HEK293T (cell line): ENCODE data around the gene UQCRFS1.
"Not testable (repeated sequence)": the region's sequence is repeated elsewhere in the genome, so short reads cannot be mapped to it uniquely, and the experiment has no call there.

Experiments
- CTCF ChIA-PET: fragments of 350-600 bp; formaldehyde crosslinking; extraction: SDS; loops from one replicate; lab custom pipeline; 2021; ENCODE audit warnings: antibody characterized with exemption, inconsistent platforms; lab: Yijun Ruan, JAX
- POLR2A ChIA-PET: fragments of 350-600 bp; formaldehyde crosslinking; extraction: SDS; loops from one replicate; lab custom pipeline; 2020; ENCODE audit warnings: antibody characterized with exemption, inconsistent platforms; lab: Yijun Ruan, JAX
- DNase-seq: peaks from one replicate; pipeline ENCODE4 v3.0.0; 2012; ENCODE audit warnings: mixed read lengths; ENCODE audit errors: extremely low spot score
- ARNT ChIP-seq: fragments of 450-650 bp; IDR thresholded peaks from 2 replicates; pipeline ENCODE4 v1.6.1; 2017; ENCODE audit warnings: mild to moderate bottlenecking
- BHLHE40 ChIP-seq: fragments of 450-650 bp; IDR thresholded peaks from 2 replicates; pipeline ENCODE4 v1.6.1; 2016; ENCODE audit warnings: mild to moderate bottlenecking, moderate library complexity, borderline replicate concordance
- CTBP1 ChIP-seq: fragments of 450-650 bp; IDR thresholded peaks from 2 replicates; pipeline ENCODE4 v1.6.1; 2016; ENCODE audit warnings: borderline replicate concordance
- ELF4 ChIP-seq: fragments of 450-650 bp; IDR thresholded peaks from 2 replicates; pipeline ENCODE4 v1.6.1; 2017; ENCODE audit warnings: antibody characterized with exemption
- FOXA1 ChIP-seq: fragments of 450-650 bp; IDR thresholded peaks from 2 replicates; pipeline ENCODE4 v1.6.1; 2016; ENCODE audit warnings: mild to moderate bottlenecking
- FOXK2 ChIP-seq: fragments of 450-650 bp; IDR thresholded peaks from 2 replicates; pipeline ENCODE4 v1.6.1; 2016; ENCODE audit warnings: mild to moderate bottlenecking
- FOXM1 ChIP-seq: fragments of 450-650 bp; IDR thresholded peaks from 2 replicates; pipeline ENCODE4 v1.6.1; 2017; ENCODE audit warnings: mild to moderate bottlenecking, borderline replicate concordance
- HDGF ChIP-seq: fragments of 450-650 bp; IDR thresholded peaks from 2 replicates; pipeline ENCODE4 v1.6.1; 2017; ENCODE audit warnings: antibody characterized with exemption, borderline replicate concordance
- L3MBTL2 ChIP-seq: fragments of 450-650 bp; conservative IDR thresholded peaks from 2 replicates; pipeline ENCODE4 v1.6.1; 2016; ENCODE audit warnings: mild to moderate bottlenecking
- LEF1 ChIP-seq: fragments of 450-650 bp; IDR thresholded peaks from 2 replicates; pipeline ENCODE4 v1.6.1; 2017; ENCODE audit warnings: mild to moderate bottlenecking, borderline replicate concordance
- NFRKB ChIP-seq: fragments of 450-650 bp; IDR thresholded peaks from 2 replicates; pipeline ENCODE4 v1.6.1; 2016; ENCODE audit warnings: mild to moderate bottlenecking, moderate library complexity
- PKNOX1 ChIP-seq: fragments of 450-650 bp; IDR thresholded peaks from 2 replicates; pipeline ENCODE4 v1.6.1; 2016
- SP1 ChIP-seq: fragments of 450-650 bp; IDR thresholded peaks from 2 replicates; pipeline ENCODE4 v1.6.1; 2017
- SUZ12 ChIP-seq: fragments of 450-650 bp; IDR thresholded peaks from 2 replicates; pipeline ENCODE4 v1.6.1; 2016; ENCODE audit warnings: mild to moderate bottlenecking
- TARDBP ChIP-seq: fragments of 450-650 bp; IDR thresholded peaks from 2 replicates; pipeline ENCODE4 v1.6.1; 2016
- ZNF384 ChIP-seq: fragments of 450-650 bp; IDR thresholded peaks from 2 replicates; pipeline ENCODE4 v1.6.1; 2016

The UQCRFS1 gene

DNA sequence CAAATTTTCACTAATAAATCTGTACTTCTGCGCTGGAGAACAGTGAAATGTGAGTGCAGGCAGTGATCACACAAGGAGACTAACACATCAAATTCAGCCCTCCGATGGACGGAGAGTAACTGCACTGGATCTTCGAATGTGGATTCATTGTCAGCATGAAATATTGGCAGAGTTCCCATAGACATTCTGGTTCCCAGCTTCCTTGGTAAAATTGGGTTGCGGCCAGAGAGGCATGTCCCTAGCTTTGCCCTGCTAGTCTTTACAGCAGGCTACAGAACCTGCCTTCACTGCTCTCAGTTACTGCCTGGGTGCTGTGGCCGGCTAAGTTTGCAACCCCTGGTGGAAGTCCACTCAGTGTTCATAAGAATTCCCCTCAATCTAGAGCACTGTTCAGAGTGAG, 32.3 kb upstream of the UQCRFS1 start:
- TF ChIP-seq ARNT (no peak), SP1 (no peak), NFRKB (no peak), BHLHE40 (no peak), FOXK2 (no peak), TARDBP (no peak), PKNOX1 (no peak), ELF4 (no peak), SUZ12 (no peak), HDGF (no peak), L3MBTL2 (no peak)
- ChIA-PET CTCF (no interaction called here), POLR2A (no interaction called here)
- DNase-seq, result no peak

GRCh38 chr19:29241324-29241723, 28.4 kb upstream of the UQCRFS1 start:
- CTCF ChIA-PET, result interaction anchor here (0.7 kb wide), 1 partner anchor 78 kb away, joined by 3 read pairs; no protein-coding TSS in a partner anchor
- POLR2A ChIA-PET, result no interaction called here
- TF ChIP-seq FOXA1 (no peak), FOXM1 (no peak)
- no peak for DNase-seq

GRCh38 chr19:29239213-29239776, 26.3 kb upstream of the UQCRFS1 start:
- no peak for TF ChIP-seq PKNOX1
- TF ChIP-seq ELF4, result no peak
- TF ChIP-seq SUZ12, result no peak
- TF ChIP-seq FOXM1, result no peak
- TF ChIP-seq ARNT, result no peak
- no peak for TF ChIP-seq TARDBP
- TF ChIP-seq FOXK2, result no peak
- no peak for TF ChIP-seq BHLHE40
- TF ChIP-seq HDGF, result no peak
- DNase-seq, result no peak
- CTCF ChIA-PET, result no interaction called here
- POLR2A ChIA-PET, result no interaction called here

DNA sequence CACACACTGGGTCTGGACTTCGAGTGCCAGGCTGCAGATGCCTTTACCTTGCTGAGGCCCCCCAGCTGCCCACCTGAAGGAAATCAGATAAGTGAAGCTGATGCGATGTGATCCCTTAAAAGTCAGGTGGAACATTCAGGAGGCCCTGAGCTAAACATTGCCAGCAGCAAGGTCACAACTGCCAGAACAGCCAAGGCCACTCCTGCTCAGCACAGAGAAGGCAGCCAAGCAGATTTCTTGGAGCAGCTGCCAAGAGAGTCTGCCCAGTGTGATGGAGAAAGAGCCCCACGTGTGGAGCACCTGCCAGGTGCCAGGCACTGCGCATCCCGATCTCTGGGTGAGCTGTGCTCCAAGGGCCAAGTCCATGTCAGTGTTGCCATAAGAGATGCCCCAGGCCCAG, 20.6 kb upstream of the UQCRFS1 start:
- DNase-seq, result no peak
- TF ChIP-seq HDGF (no peak), TARDBP (no peak), FOXA1 (no peak), ZNF384 (no peak), BHLHE40 (no peak), SP1 (no peak), NFRKB (no peak), FOXK2 (no peak), ELF4 (no peak)
- ChIA-PET POLR2A (no interaction called here), CTCF (interaction anchor here (0.9 kb wide), 1 partner anchor 30 kb away, joined by 3 read pairs; no protein-coding TSS in a partner anchor)

GRCh38 chr19:29232315-29232852, 19.4 kb upstream of the UQCRFS1 start:
- TF ChIP-seq ZNF384, result no peak
- TF ChIP-seq NFRKB, result no peak
- TF ChIP-seq SP1, result no peak
- no peak for TF ChIP-seq ELF4
- ChIA-PET POLR2A (no interaction called here), CTCF (no interaction called here)
- no peak for DNase-seq

GRCh38 chr19:29231306-29231705, 18.4 kb upstream of the UQCRFS1 start:
- DNase-seq, POLR2A ChIA-PET, CTCF ChIA-PET: not testable (repeated sequence)

DNA sequence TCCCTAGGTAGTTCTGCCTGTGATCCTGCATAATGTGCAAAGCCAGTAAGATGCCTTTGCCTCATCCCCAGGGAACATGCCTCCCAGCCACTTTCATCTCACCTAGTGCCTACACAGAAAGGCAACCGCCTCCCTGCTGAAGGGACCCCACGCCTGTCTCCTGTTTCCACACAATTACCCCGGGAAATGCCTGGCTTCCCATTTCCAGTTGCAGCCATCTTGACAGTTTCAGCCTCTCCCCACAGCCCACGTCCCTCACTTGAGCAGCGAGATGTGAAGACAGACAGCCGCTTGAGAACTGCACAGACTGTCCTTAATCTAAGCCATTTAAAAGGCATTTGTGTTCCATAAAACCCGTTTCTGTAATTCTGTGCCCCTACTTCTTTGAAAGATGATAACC, 4.7 kb upstream of the UQCRFS1 start:
- ChIA-PET CTCF (no interaction called here), POLR2A (no interaction called here)
- TF ChIP-seq FOXM1 (no peak), CTBP1 (no peak), ARNT (no peak), BHLHE40 (no peak), SUZ12 (no peak), FOXA1 (no peak), ZNF384 (no peak), TARDBP (no peak), FOXK2 (no peak), HDGF (no peak), NFRKB (no peak), L3MBTL2 (no peak), ELF4 (no peak), SP1 (no peak), LEF1 (no peak), PKNOX1 (no peak)
- no peak for DNase-seq
